ENCODE measurements around the gene C1QTNF2. TPM values are rescaled to one million over a fixed set of nuclear protein-coding genes. Genes with fewer than 3 reads are reported as not detected.

Gene C1QTNF2
- polyA plus RNA-seq, 3 donors, result not detected

GRCh38 chr5:160315968-160316367 is 54.5 kb downstream of the C1QTNF2 start:
- peaks cover 0 to 11% of the 10 kb centered on the region in 2 donors for H3K9me3 ChIP-seq (replicated peaks in 1 of 2; ENCODE audit: control insufficient read depth in 1 of 2, insufficient read depth in 1 of 2, low read length in 2 of 2)
- Mint-ChIP-seq H3K36me3 (peaks cover 4 to 13% of the 10 kb centered on the region in 2 donors), H3K9me3 (peaks cover 0 to 11% (median 5%) of the 10 kb centered on the region in 7 donors), H3K4me1 (peaks cover 48% of the 10 kb centered on the region), H3K27ac (no peak overlapping the region), H3K27me3 (ENCODE audit: low read depth in 3 of 3) (peaks cover 33 to 44% (median 37%) of the 10 kb centered on the region in 3 donors), H3K4me3 (no peak overlapping the region)
- no peaks in the 10 kb centered on the region for H3K36me3 ChIP-seq (replicated peaks in 1 of 2; ENCODE audit: control insufficient read depth in 1 of 2, insufficient read depth in 2 of 2, low read length in 2 of 2)
- H3K9ac ChIP-seq (ENCODE audit: insufficient read depth, low read length, poor library complexity, severe bottlenecking), result no peak overlapping the region
- intact Hi-C loops (cut with micrococcal nuclease), result no loop called here
- no peaks in the 10 kb centered on the region for H4K20me1 ChIP-seq (ENCODE audit: insufficient read depth, low read length)
- 0% methylated on average over 1 of the region's 1 CpG for WGBS (ENCODE audit: insufficient coverage)
- H3K27me3 ChIP-seq (ENCODE audit: control insufficient read depth in 2 of 2, insufficient read depth in 2 of 2, low read length in 2 of 2), result peaks cover 25 to 37% of the 10 kb centered on the region in 2 donors
- TF ChIP-seq CTCF (IDR thresholded peaks at IDR 0.05), result no peak
- H3K4me3 ChIP-seq (replicated peaks in 1 of 3; ENCODE audit: low read depth in 2 of 3, low read length in 3 of 3), result no peak overlapping the region
- H3K27ac ChIP-seq (ENCODE audit: low read depth in 1 of 2, low read length in 2 of 2), result no peak overlapping the region
- H2AFZ ChIP-seq (ENCODE audit: insufficient read depth, low read depth, low read length, poor library complexity, severe bottlenecking), result no peak overlapping the region
- peaks cover 39 to 53% of the 10 kb centered on the region in 2 donors for H3K4me1 ChIP-seq (ENCODE audit: control insufficient read depth in 1 of 2, insufficient read depth in 2 of 2, low read length in 2 of 2)
- DNase-seq, result peak in 1 of 3 donors; percentile 39
- no peak overlapping the region for H3K4me2 ChIP-seq (replicated peaks; ENCODE audit: extremely low read depth, low read length, poor library complexity, severe bottlenecking)
- H3K79me2 ChIP-seq (ENCODE audit: insufficient read depth, low read length), result no peaks in the 10 kb centered on the region

DNA sequence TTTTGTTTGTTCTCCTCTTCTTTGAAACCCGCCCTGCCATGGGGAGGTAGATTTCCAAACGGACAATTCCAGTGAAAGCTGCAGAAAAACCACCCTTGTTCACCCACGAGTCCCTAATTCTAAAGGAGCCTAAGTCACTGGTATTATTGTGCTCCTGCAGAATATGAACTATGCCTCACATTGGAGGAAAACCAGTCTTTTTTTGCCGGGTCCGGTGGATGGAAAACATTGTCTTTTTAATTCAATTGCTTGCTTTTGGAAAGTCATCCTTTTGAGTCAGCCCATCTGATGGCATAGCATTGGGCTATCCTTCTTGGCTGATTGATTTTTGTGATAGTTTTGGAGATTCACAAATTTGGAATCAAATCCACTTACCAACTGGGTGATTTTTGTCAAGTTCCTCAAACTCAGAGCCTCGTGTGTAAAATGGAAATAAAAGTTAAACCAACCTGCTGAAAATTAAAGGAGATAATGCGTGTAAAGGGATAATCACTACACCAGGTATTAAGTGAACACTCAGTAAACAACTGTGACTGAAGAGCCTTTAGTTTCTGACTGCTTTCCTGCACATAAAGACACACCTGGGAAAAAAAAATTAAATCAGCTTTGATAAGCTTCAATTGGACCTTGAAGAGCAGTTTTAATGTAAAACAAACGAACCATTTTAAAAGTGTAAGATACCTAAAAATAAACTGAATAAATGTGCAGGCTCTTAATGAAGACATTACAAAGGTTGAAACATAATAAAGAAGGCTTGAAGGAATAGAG is 57.3 kb downstream of the C1QTNF2 start:
- H3K36me3 Mint-ChIP-seq, result peaks cover 4 to 13% of the 10 kb centered on the region in 2 donors
- H3K9ac ChIP-seq (ENCODE audit: insufficient read depth, low read length, poor library complexity, severe bottlenecking), result no peak overlapping the region
- H3K27ac ChIP-seq (ENCODE audit: low read depth in 1 of 2, low read length in 2 of 2), result no peak overlapping the region
- H3K36me3 ChIP-seq (replicated peaks in 1 of 2; ENCODE audit: control insufficient read depth in 1 of 2, insufficient read depth in 2 of 2, low read length in 2 of 2), result no peaks in the 10 kb centered on the region
- WGBS (ENCODE audit: insufficient coverage), result no CpG with 5 or more reads among the region's 8 CpGs
- no peak for TF ChIP-seq CTCF (IDR thresholded peaks at IDR 0.05)
- H3K9me3 ChIP-seq (replicated peaks in 1 of 2; ENCODE audit: control insufficient read depth in 1 of 2, insufficient read depth in 1 of 2, low read length in 2 of 2), result peaks cover 0 to 16% of the 10 kb centered on the region in 2 donors
- H3K4me3 Mint-ChIP-seq, result peak overlapping the region; percentile 71 to 93
- H4K20me1 ChIP-seq (ENCODE audit: insufficient read depth, low read length), result no peaks in the 10 kb centered on the region
- DNase-seq, result no peak
- H3K27me3 Mint-ChIP-seq (ENCODE audit: low read depth in 3 of 3), result peaks cover 57 to 66% (median 63%) of the 10 kb centered on the region in 3 donors
- H3K27me3 ChIP-seq (ENCODE audit: control insufficient read depth in 2 of 2, insufficient read depth in 2 of 2, low read length in 2 of 2), result peaks cover 47 to 61% of the 10 kb centered on the region in 2 donors
- peak overlapping the region in 1 of 3 experiments; percentile 67 for H3K4me3 ChIP-seq (replicated peaks in 1 of 3; ENCODE audit: low read depth in 2 of 3, low read length in 3 of 3)
- peak overlapping the region in 3 of 7 donors; percentile 19 to 88 (median 68) for H3K27ac Mint-ChIP-seq
- intact Hi-C loops (cut with micrococcal nuclease), result no loop called here
- H3K79me2 ChIP-seq (ENCODE audit: insufficient read depth, low read length), result no peaks in the 10 kb centered on the region
- peaks cover 33% of the 10 kb centered on the region for H3K4me1 Mint-ChIP-seq
- peaks cover 29 to 37% of the 10 kb centered on the region in 2 donors for H3K4me1 ChIP-seq (ENCODE audit: control insufficient read depth in 1 of 2, insufficient read depth in 2 of 2, low read length in 2 of 2)
- H2AFZ ChIP-seq (ENCODE audit: insufficient read depth, low read depth, low read length, poor library complexity, severe bottlenecking), result no peak overlapping the region
- H3K9me3 Mint-ChIP-seq, result peaks cover 0 to 11% (median 5%) of the 10 kb centered on the region in 7 donors
- H3K4me2 ChIP-seq (replicated peaks; ENCODE audit: extremely low read depth, low read length, poor library complexity, severe bottlenecking), result peak overlapping the region; percentile 76

Data from CD14-positive monocyte (primary cell).